Measurements from ENCODE around the gene FGD5.

FGD5 gene

DNA sequence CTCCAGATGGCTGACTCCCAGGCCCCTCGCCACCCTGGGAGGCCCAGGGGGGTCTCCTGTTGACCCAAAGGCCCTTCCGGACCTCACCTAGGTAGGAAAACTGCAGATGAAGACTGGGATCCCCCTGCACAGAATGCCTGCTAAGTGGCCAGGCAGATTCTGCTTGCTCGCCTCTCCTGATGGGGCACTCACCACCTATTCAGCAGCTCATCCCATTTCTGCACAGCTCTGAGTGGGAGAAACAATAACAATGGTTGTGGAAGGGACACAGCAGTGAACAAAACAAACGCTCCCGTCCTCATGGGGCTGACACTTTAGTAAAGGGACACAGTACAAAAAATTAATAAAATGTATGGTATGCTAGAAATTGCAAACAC lies 24.9 kb upstream of the FGD5 start:
- peaks cover 31 to 72% of the 10 kb centered on the region in 2 experiments for H3K27me3 ChIP-seq (ENCODE audit: control insufficient read depth in 1 of 2, insufficient read depth in 1 of 2, low read length in 2 of 2)
- H3K18ac ChIP-seq (ENCODE audit: low read depth in 1 of 2, low read length in 2 of 2) = no peak overlapping the region
- H3K23ac ChIP-seq (ENCODE audit: low read length in 2 of 2) = no peak overlapping the region
- H2AK5ac ChIP-seq (ENCODE audit: low read length, severe bottlenecking) = no peak overlapping the region
- WGBS = 81% methylated on average over 4 of the region's 5 CpGs
- no peak overlapping the region for H3K9ac ChIP-seq (ENCODE audit: low read length)
- no peak overlapping the region for H3K4ac ChIP-seq (ENCODE audit: low read depth in 1 of 2, low read length in 2 of 2)
- H4K91ac ChIP-seq (ENCODE audit: low read length) = no peak overlapping the region
- no peaks in the 10 kb centered on the region for H3K36me3 ChIP-seq (ENCODE audit: control insufficient read depth in 1 of 2, insufficient read depth in 2 of 2, low read depth in 1 of 2, low read length in 2 of 2)
- H3K4me3 ChIP-seq (ENCODE audit: insufficient read depth in 1 of 2, low read depth in 1 of 2, low read length in 2 of 2) = no peak overlapping the region
- H3K4me2 ChIP-seq (ENCODE audit: low read length, poor library complexity, severe bottlenecking) = no peak overlapping the region
- H3K9me3 ChIP-seq (ENCODE audit: control insufficient read depth, low read length) = no peaks in the 10 kb centered on the region
- H2BK5ac ChIP-seq (ENCODE audit: low read depth, low read length, poor library complexity, severe bottlenecking) = no peak overlapping the region
- H3K27ac ChIP-seq (ENCODE audit: low read length, poor library complexity, severe bottlenecking) = no peak overlapping the region
- no peak for DNase-seq
- no peaks in the 10 kb centered on the region for H3K79me1 ChIP-seq (replicated peaks; ENCODE audit: low read length, poor library complexity, severe bottlenecking)
- H4K8ac ChIP-seq (ENCODE audit: low read length) = no peak overlapping the region
- H3K14ac ChIP-seq (ENCODE audit: low read length in 2 of 2) = no peak overlapping the region
- no peaks in the 10 kb centered on the region for H3K4me1 ChIP-seq (ENCODE audit: control insufficient read depth, insufficient read depth, low read depth, low read length)
- H2AFZ ChIP-seq (ENCODE audit: low read depth, low read length) = no peak overlapping the region
- H2BK120ac ChIP-seq (ENCODE audit: low read depth, low read length) = no peak overlapping the region
- no peak overlapping the region for H2BK15ac ChIP-seq (ENCODE audit: low read depth, poor library complexity, severe bottlenecking)
- H2BK12ac ChIP-seq (ENCODE audit: low read length in 2 of 2) = no peak overlapping the region

DNA sequence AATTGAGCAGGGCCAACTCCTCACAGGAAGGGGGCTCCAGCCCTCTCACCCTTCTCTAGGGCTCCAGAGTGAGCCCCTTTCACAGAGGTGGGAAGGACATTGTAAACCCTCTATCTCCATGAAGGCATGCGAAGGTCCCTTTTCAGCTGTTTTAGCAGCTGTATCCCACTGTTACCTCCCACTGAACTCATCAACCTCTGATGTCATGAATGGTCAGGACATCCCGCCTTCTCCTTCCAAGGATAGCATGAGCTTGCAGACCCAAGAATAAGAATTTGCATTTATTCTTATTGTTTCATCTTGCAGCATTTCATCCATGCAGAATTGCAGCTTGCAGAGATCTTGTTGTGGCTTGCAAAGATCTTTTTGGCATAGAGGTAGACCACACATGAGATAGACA lies 24.3 kb upstream of the FGD5 start:
- Histone ChIP-seq H4K91ac (ENCODE audit: low read length) (no peak overlapping the region), H3K4me1 (ENCODE audit: control insufficient read depth, insufficient read depth, low read depth, low read length) (no peaks in the 10 kb centered on the region), H2AFZ (ENCODE audit: low read depth, low read length) (no peak overlapping the region), H3K9me3 (ENCODE audit: control insufficient read depth, low read length) (no peaks in the 10 kb centered on the region), H3K36me3 (ENCODE audit: control insufficient read depth in 1 of 2, insufficient read depth in 2 of 2, low read depth in 1 of 2, low read length in 2 of 2) (no peaks in the 10 kb centered on the region), H3K4me3 (ENCODE audit: insufficient read depth in 1 of 2, low read depth in 1 of 2, low read length in 2 of 2) (no peak overlapping the region), H3K18ac (ENCODE audit: low read depth in 1 of 2, low read length in 2 of 2) (no peak overlapping the region), H2BK120ac (ENCODE audit: low read depth, low read length) (no peak overlapping the region), H4K8ac (ENCODE audit: low read length) (no peak overlapping the region), H3K4me2 (ENCODE audit: low read length, poor library complexity, severe bottlenecking) (no peak overlapping the region), H2BK12ac (ENCODE audit: low read length in 2 of 2) (no peak overlapping the region), H2BK5ac (ENCODE audit: low read depth, low read length, poor library complexity, severe bottlenecking) (no peak overlapping the region), H2BK15ac (ENCODE audit: low read depth, poor library complexity, severe bottlenecking) (no peak overlapping the region), H3K27me3 (ENCODE audit: control insufficient read depth in 1 of 2, insufficient read depth in 1 of 2, low read length in 2 of 2) (peaks cover 31 to 67% of the 10 kb centered on the region in 2 experiments), H2AK5ac (ENCODE audit: low read length, severe bottlenecking) (no peak overlapping the region), H3K14ac (ENCODE audit: low read length in 2 of 2) (no peak overlapping the region), H3K23ac (ENCODE audit: low read length in 2 of 2) (no peak overlapping the region), H3K79me1 (replicated peaks; ENCODE audit: low read length, poor library complexity, severe bottlenecking) (no peaks in the 10 kb centered on the region), H3K4ac (ENCODE audit: low read depth in 1 of 2, low read length in 2 of 2) (no peak overlapping the region), H3K9ac (ENCODE audit: low read length) (no peak overlapping the region), H3K27ac (ENCODE audit: low read length, poor library complexity, severe bottlenecking) (no peak overlapping the region)
- WGBS = 92% methylated on average over 1 of the region's 2 CpGs
- no peak for DNase-seq

DNA sequence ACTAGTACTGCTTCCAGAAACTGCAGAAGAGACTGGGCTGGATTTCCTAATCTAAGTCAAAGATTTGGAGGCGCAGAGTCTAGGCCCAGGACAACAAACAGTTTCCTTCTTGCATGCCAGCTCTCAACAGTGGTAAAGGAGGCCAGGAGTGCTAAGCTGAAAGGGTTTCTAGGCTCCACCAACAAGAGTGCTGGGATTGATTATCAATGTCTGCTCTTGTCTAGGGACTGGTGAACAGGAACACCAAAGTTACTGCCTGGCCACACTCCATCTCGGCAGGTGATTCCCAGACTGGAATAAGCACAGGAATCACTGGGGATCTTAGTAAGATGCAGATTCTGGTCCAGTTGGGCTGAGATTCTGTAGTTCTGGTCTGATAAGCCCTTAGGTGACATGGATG lies 22.8 kb upstream of the FGD5 start:
- Histone ChIP-seq H3K27ac (ENCODE audit: low read length, poor library complexity, severe bottlenecking) (no peak overlapping the region), H2AFZ (ENCODE audit: low read depth, low read length) (no peak overlapping the region), H2BK5ac (ENCODE audit: low read depth, low read length, poor library complexity, severe bottlenecking) (no peak overlapping the region), H3K4me2 (ENCODE audit: low read length, poor library complexity, severe bottlenecking) (no peak overlapping the region), H3K18ac (ENCODE audit: low read depth in 1 of 2, low read length in 2 of 2) (no peak overlapping the region), H4K8ac (ENCODE audit: low read length) (no peak overlapping the region), H2BK12ac (ENCODE audit: low read length in 2 of 2) (no peak overlapping the region), H3K4me1 (ENCODE audit: control insufficient read depth, insufficient read depth, low read depth, low read length) (no peaks in the 10 kb centered on the region), H3K4me3 (ENCODE audit: insufficient read depth in 1 of 2, low read depth in 1 of 2, low read length in 2 of 2) (no peak overlapping the region), H3K4ac (ENCODE audit: low read depth in 1 of 2, low read length in 2 of 2) (no peak overlapping the region), H4K91ac (ENCODE audit: low read length) (no peak overlapping the region), H3K27me3 (ENCODE audit: control insufficient read depth in 1 of 2, insufficient read depth in 1 of 2, low read length in 2 of 2) (peaks cover 33 to 59% of the 10 kb centered on the region in 2 experiments), H3K23ac (ENCODE audit: low read length in 2 of 2) (no peak overlapping the region), H3K9me3 (ENCODE audit: control insufficient read depth, low read length) (no peaks in the 10 kb centered on the region), H3K14ac (ENCODE audit: low read length in 2 of 2) (no peak overlapping the region), H2BK120ac (ENCODE audit: low read depth, low read length) (no peak overlapping the region), H2BK15ac (ENCODE audit: low read depth, poor library complexity, severe bottlenecking) (no peak overlapping the region), H3K9ac (ENCODE audit: low read length) (no peak overlapping the region), H3K36me3 (ENCODE audit: control insufficient read depth in 1 of 2, insufficient read depth in 2 of 2, low read depth in 1 of 2, low read length in 2 of 2) (no peaks in the 10 kb centered on the region), H2AK5ac (ENCODE audit: low read length, severe bottlenecking) (no peak overlapping the region), H3K79me1 (replicated peaks; ENCODE audit: low read length, poor library complexity, severe bottlenecking) (no peaks in the 10 kb centered on the region)
- WGBS = 91% methylated on average over 2 of the region's 2 CpGs
- DNase-seq = no peak

DNA sequence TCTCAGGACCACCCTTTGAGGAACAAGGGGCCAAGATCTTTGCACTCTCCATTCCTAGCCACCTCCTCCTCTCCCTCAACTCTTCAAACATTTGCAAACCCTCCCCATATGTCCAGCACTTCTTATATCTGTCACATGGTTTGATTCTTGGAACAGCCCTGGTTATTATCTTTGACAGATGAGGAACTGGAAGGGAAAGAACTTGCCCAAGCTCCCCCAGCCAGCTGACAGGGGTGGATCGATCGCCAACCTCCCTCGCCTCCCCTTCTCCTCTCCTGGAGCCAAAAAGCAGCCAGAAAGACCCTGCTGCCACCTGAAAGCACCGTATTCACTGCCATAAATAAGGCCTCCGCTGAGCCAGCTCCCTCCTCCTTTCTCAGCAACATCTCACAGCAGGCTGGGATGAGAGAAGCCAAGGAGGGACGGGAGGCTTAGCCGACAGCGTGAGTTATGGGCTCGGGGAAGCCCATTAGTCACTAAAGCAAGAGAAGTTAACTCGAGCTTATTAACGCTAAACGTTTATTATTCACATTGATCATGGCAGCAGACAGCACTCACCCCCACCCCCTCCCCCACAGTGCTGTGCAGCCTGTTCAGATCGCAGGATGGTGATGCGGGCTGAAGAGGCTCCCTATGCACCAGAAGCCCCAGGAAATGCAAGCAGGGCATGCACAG lies 22.2 kb upstream of the FGD5 start:
- Histone ChIP-seq H4K8ac (ENCODE audit: low read length) (peak overlapping the region; percentile 30), H2BK12ac (ENCODE audit: low read length in 2 of 2) (no peak overlapping the region), H3K4ac (ENCODE audit: low read depth in 1 of 2, low read length in 2 of 2) (no peak overlapping the region), H3K36me3 (ENCODE audit: control insufficient read depth in 1 of 2, insufficient read depth in 2 of 2, low read depth in 1 of 2, low read length in 2 of 2) (no peaks in the 10 kb centered on the region), H3K27ac (ENCODE audit: low read length, poor library complexity, severe bottlenecking) (no peak overlapping the region), H3K4me1 (ENCODE audit: control insufficient read depth, insufficient read depth, low read depth, low read length) (no peaks in the 10 kb centered on the region), H3K9me3 (ENCODE audit: control insufficient read depth, low read length) (no peaks in the 10 kb centered on the region), H3K18ac (ENCODE audit: low read depth in 1 of 2, low read length in 2 of 2) (no peak overlapping the region), H2BK15ac (ENCODE audit: low read depth, poor library complexity, severe bottlenecking) (no peak overlapping the region), H3K14ac (ENCODE audit: low read length in 2 of 2) (no peak overlapping the region), H3K27me3 (ENCODE audit: control insufficient read depth in 1 of 2, insufficient read depth in 1 of 2, low read length in 2 of 2) (peaks cover 39 to 55% of the 10 kb centered on the region in 2 experiments), H3K23ac (ENCODE audit: low read length in 2 of 2) (no peak overlapping the region), H2AK5ac (ENCODE audit: low read length, severe bottlenecking) (no peak overlapping the region), H2BK120ac (ENCODE audit: low read depth, low read length) (no peak overlapping the region), H3K4me3 (ENCODE audit: insufficient read depth in 1 of 2, low read depth in 1 of 2, low read length in 2 of 2) (no peak overlapping the region), H3K9ac (ENCODE audit: low read length) (no peak overlapping the region), H2AFZ (ENCODE audit: low read depth, low read length) (no peak overlapping the region), H2BK5ac (ENCODE audit: low read depth, low read length, poor library complexity, severe bottlenecking) (no peak overlapping the region), H3K79me1 (replicated peaks; ENCODE audit: low read length, poor library complexity, severe bottlenecking) (no peaks in the 10 kb centered on the region), H4K91ac (ENCODE audit: low read length) (peak overlapping the region; percentile 58), H3K4me2 (ENCODE audit: low read length, poor library complexity, severe bottlenecking) (no peak overlapping the region)
- 69% methylated on average over 14 of the region's 14 CpGs for WGBS
- no peak for DNase-seq
